HEK293T (cell line): ENCODE data around the gene E2F1.

Experiments used
- ARNT ChIP-seq: fragments of 450-650 bp; IDR thresholded peaks from 2 replicates; pipeline ENCODE4 v1.6.1; 2017; ENCODE audit warnings: mild to moderate bottlenecking
- CTBP1 ChIP-seq: fragments of 450-650 bp; IDR thresholded peaks from 2 replicates; pipeline ENCODE4 v1.6.1; 2016; ENCODE audit warnings: borderline replicate concordance
- ELF4 ChIP-seq: fragments of 450-650 bp; IDR thresholded peaks from 2 replicates; pipeline ENCODE4 v1.6.1; 2017; ENCODE audit warnings: antibody characterized with exemption
- FOXA1 ChIP-seq: fragments of 450-650 bp; IDR thresholded peaks from 2 replicates; pipeline ENCODE4 v1.6.1; 2016; ENCODE audit warnings: mild to moderate bottlenecking
- FOXM1 ChIP-seq: fragments of 450-650 bp; IDR thresholded peaks from 2 replicates; pipeline ENCODE4 v1.6.1; 2017; ENCODE audit warnings: mild to moderate bottlenecking, borderline replicate concordance
- HDGF ChIP-seq: fragments of 450-650 bp; IDR thresholded peaks from 2 replicates; pipeline ENCODE4 v1.6.1; 2017; ENCODE audit warnings: antibody characterized with exemption, borderline replicate concordance
- L3MBTL2 ChIP-seq: fragments of 450-650 bp; conservative IDR thresholded peaks from 2 replicates; pipeline ENCODE4 v1.6.1; 2016; ENCODE audit warnings: mild to moderate bottlenecking
- LEF1 ChIP-seq: fragments of 450-650 bp; IDR thresholded peaks from 2 replicates; pipeline ENCODE4 v1.6.1; 2017; ENCODE audit warnings: mild to moderate bottlenecking, borderline replicate concordance
- NFRKB ChIP-seq: fragments of 450-650 bp; IDR thresholded peaks from 2 replicates; pipeline ENCODE4 v1.6.1; 2016; ENCODE audit warnings: mild to moderate bottlenecking, moderate library complexity
- SP1 ChIP-seq: fragments of 450-650 bp; IDR thresholded peaks from 2 replicates; pipeline ENCODE4 v1.6.1; 2017
- SUZ12 ChIP-seq: fragments of 450-650 bp; IDR thresholded peaks from 2 replicates; pipeline ENCODE4 v1.6.1; 2016; ENCODE audit warnings: mild to moderate bottlenecking
- TARDBP ChIP-seq: fragments of 450-650 bp; IDR thresholded peaks from 2 replicates; pipeline ENCODE4 v1.6.1; 2016
- ZNF384 ChIP-seq: fragments of 450-650 bp; IDR thresholded peaks from 2 replicates; pipeline ENCODE4 v1.6.1; 2016
- TF ChIP-seq, protein P1 (sequence below): fragments of 450-650 bp; IDR thresholded peaks from 2 replicates; pipeline ENCODE4 v1.6.1; 2016

DNA sequence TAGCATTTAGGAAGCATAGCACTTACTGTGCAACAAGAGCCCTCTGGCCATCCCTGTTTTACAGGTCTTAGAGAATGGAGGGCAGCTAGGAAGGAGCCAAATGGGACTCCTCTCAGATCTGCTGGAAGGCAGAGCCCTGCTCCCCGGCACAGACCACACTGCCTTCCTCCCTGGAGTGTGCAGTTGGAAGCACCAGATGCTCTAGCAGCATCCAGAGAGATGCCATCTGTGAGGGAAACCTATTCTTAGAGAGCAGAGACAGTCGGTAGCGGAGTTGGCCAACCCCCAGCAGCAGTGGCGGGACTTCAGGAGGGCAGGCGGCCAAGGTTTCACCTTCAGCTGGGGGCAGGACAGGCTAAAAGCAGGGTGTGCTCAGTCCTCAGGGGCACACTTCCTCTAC lies 16.7 kb upstream of the E2F1 start:
- TF ChIP-seq L3MBTL2 (no peak), FOXA1 (no peak), ZNF384 (no peak), SP1 (no peak), HDGF (no peak), ARNT (no peak), NFRKB (no peak), FOXM1 (no peak), SUZ12 (no peak), LEF1 (no peak), ELF4 (no peak), TARDBP (no peak), CTBP1 (no peak)
- TF ChIP-seq, protein P1, sequence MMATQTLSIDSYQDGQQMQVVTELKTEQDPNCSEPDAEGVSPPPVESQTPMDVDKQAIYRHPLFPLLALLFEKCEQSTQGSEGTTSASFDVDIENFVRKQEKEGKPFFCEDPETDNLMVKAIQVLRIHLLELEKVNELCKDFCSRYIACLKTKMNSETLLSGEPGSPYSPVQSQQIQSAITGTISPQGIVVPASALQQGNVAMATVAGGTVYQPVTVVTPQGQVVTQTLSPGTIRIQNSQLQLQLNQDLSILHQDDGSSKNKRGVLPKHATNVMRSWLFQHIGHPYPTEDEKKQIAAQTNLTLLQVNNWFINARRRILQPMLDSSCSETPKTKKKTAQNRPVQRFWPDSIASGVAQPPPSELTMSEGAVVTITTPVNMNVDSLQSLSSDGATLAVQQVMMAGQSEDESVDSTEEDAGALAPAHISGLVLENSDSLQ: no peak
